ENCODE measurements around the gene MYO15B. TPM values are rescaled to one million over a fixed set of nuclear protein-coding genes. Genes with fewer than 3 reads are reported as not detected.
A peak's percentile ranks its signal among the peaks of the same experiment; 100 is the strongest.

The MYO15B gene
- total RNA-seq, 1 experiment from 2014 or later: 30.3 TPM

DNA sequence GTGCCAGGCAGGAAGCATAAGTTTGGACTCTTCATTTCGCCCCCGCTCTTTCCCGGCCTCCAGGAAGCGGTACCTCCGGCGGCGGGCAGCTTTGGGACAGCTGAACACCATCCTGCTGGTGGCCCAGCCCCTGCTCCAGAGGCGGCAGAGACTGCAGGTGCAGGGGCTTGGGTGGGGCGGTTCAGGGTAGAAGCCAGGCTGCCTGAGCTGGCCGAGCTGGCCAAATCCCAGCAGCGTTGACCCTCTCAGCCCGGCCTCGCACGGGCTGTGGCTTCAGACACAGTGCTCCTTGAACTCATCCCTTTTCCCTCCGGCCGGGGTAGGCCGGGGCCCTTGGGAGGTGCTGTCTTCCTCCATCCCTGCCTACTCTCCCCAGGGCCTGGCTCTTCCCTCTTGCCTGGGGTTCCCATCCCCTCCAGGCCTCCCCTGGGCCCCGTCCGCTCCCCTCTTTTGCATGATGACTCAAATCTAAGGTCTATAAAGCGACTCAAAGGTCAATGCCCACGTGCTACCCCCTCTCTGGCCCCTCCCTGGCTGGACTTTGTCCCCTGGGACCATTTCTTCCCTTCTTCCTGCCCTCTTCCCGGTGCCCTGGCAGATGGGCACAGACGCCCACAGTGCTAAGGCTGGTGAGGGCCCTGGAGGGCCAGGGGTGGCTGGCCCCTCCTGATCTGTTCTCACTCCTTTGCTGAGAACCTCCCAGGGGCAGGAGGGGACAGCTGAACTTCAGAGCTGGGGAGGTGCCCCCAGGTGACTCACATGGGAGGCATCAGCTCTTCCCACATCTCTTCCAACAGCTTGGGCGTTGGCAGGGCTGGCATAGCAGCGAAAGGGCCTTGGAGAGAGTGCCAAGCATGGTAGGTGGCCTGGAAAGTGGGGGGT lies 22.7 kb downstream of the MYO15B start:
- Histone ChIP-seq H3K4me1 (ENCODE audit: control insufficient read depth in 1 of 2, insufficient read depth in 2 of 2, low read length in 2 of 2) (peaks cover 24 to 45% of the 10 kb centered on the region in 2 experiments), H3K27ac (ENCODE audit: low read depth, low read length) (peak overlapping the region; percentile 59), H3K4me2 (ENCODE audit: low read length) (peak overlapping the region; percentile 67), H2AFZ (ENCODE audit: low read depth, low read length, poor library complexity, severe bottlenecking) (no peak overlapping the region), H3K9ac (ENCODE audit: low read length) (peak overlapping the region; percentile 23), H3K36me3 (ENCODE audit: control insufficient read depth in 1 of 2, insufficient read depth in 2 of 2, low read length in 2 of 2) (no peaks in the 10 kb centered on the region), H3K27me3 (ENCODE audit: insufficient read depth, low read length) (no peaks in the 10 kb centered on the region), H3K9me2 (ENCODE audit: insufficient read depth) (no peaks in the 10 kb centered on the region), H3K79me2 (ENCODE audit: insufficient read depth, low read length) (no peaks in the 10 kb centered on the region), H3K4me3 (replicated peaks in 1 of 2; ENCODE audit: low read depth in 1 of 2, low read length in 2 of 2) (peak overlapping the region; percentile 1 to 25; a peak in 3 of 4 replicates), H4K20me1 (ENCODE audit: insufficient read depth) (no peaks in the 10 kb centered on the region), H3K9me3 (ENCODE audit: control insufficient read depth in 1 of 2, insufficient read depth in 1 of 2, low read depth in 1 of 2, low read length in 2 of 2) (no peaks in the 10 kb centered on the region)
- ChIA-PET RAD21 (ENCODE audit: low non-redundant PET in 1 of 2, low total read pairs in 2 of 2, uncharacterized antibody in 2 of 2, unreplicated experiment in 2 of 2) (interaction anchor here (0.6 to 1.3 kb wide), 2 partner anchors 9 to 10 kb away, joined by 3 to 5 read pairs; no protein-coding TSS in a partner anchor), CTCF (interaction anchor here (1.1 to 6.2 kb wide), 3 partner anchors 8 to 23 kb away, joined by 3 to 43 read pairs (median 36); partner anchors contain the start of gene SMIM5), POLR2A (interaction anchor here (1.1 kb wide), 1 partner anchor 9 kb away, joined by 5 read pairs; no protein-coding TSS in a partner anchor)
- intact Hi-C loops (cut with micrococcal nuclease): no loop called here
- no peak for DNase-seq (ENCODE audit: low read depth, low spot score)
- peak; percentile 56 for ATAC-seq
- TF ChIP-seq POLR2AphosphoS5 (IDR thresholded peaks at IDR 0.05; ENCODE audit: low read depth, low read length): peak; percentile 11; the same call in 1 of the 2 replicates
- peak; percentile 49; the same call in 1 of the 2 replicates for TF ChIP-seq ZFX (IDR thresholded peaks at IDR 0.05)
- no peak for TF ChIP-seq CBX3 (IDR thresholded peaks at IDR 0.05; ENCODE audit: low read depth)
- TF ChIP-seq, protein P1, sequence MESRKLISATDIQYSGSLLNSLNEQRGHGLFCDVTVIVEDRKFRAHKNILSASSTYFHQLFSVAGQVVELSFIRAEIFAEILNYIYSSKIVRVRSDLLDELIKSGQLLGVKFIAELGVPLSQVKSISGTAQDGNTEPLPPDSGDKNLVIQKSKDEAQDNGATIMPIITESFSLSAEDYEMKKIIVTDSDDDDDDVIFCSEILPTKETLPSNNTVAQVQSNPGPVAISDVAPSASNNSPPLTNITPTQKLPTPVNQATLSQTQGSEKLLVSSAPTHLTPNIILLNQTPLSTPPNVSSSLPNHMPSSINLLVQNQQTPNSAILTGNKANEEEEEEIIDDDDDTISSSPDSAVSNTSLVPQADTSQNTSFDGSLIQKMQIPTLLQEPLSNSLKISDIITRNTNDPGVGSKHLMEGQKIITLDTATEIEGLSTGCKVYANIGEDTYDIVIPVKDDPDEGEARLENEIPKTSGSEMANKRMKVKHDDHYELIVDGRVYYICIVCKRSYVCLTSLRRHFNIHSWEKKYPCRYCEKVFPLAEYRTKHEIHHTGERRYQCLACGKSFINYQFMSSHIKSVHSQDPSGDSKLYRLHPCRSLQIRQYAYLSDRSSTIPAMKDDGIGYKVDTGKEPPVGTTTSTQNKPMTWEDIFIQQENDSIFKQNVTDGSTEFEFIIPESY (IDR thresholded peaks at IDR 0.05; ENCODE audit: extremely low read depth, insufficient replicate concordance, low read length): no peak
- no peak for TF ChIP-seq YY1 (IDR thresholded peaks at IDR 0.05; ENCODE audit: extremely low read depth, insufficient replicate concordance, low read depth, low read length)
- no TSS peak for BruUV-seq (replicated peaks)

All from HCT116 (cell line).